Measurements from ENCODE around the gene SLC35G3.

Gene SLC35G3

GRCh38 chr17:35163886-35164285 is 30.3 kb downstream of the SLC35G3 start:
- FAIRE-seq (no peak), DNase-seq (ENCODE audit: insufficient read length, low spot score) (no peak)
- no peak for TF ChIP-seq CTCF (IDR thresholded peaks at IDR 0.05; ENCODE audit: insufficient read depth, missing control alignments)

- DNase-seq (ENCODE audit: insufficient read length, low spot score) (no peak), FAIRE-seq (no peak)
- TF ChIP-seq CTCF (IDR thresholded peaks at IDR 0.05; ENCODE audit: insufficient read depth, missing control alignments): no peak
Observed at GRCh38 chr17:35162755-35163154, 31.4 kb downstream of the SLC35G3 start.

GRCh38 chr17:35161281-35161761 is 32.9 kb downstream of the SLC35G3 start:
- no peak for TF ChIP-seq CTCF (IDR thresholded peaks at IDR 0.05; ENCODE audit: insufficient read depth, missing control alignments)
- DNase-seq (ENCODE audit: insufficient read length, low spot score) (no peak), FAIRE-seq (no peak)

- no peak for TF ChIP-seq CTCF (IDR thresholded peaks at IDR 0.05; ENCODE audit: insufficient read depth, missing control alignments)
- DNase-seq (ENCODE audit: insufficient read length, low spot score): no peak
Observed at GRCh38 chr17:35160354-35161201, 33.6 kb downstream of the SLC35G3 start.

GRCh38 chr17:35159940-35160339 is 34.3 kb downstream of the SLC35G3 start:
- TF ChIP-seq CTCF (IDR thresholded peaks at IDR 0.05; ENCODE audit: insufficient read depth, missing control alignments): no peak
- no peak for FAIRE-seq
- no peak for DNase-seq (ENCODE audit: insufficient read length, low spot score)

More at GRCh38 chr17:35160354-35161201, 33.6 kb downstream of the SLC35G3 start:
- FAIRE-seq: no peak

GRCh38 chr17:35155246-35155645 is 38.9 kb downstream of the SLC35G3 start:
- TF ChIP-seq CTCF (IDR thresholded peaks at IDR 0.05; ENCODE audit: insufficient read depth, missing control alignments): no peak
- FAIRE-seq (no peak), DNase-seq (ENCODE audit: insufficient read length, low spot score) (no peak)
